H9 (cell line): ENCODE measurements around the gene CDK5RAP1. TPM values are rescaled to one million over a fixed set of nuclear protein-coding genes. Genes with fewer than 3 reads are reported as not detected.

Experiments
- DNase-seq: peaks from one replicate; pipeline ENCODE4 v3.0.0-alpha.2; 2017
- H2AFZ ChIP-seq: one replicate; pipeline ENCODE4 v1.6.1; 2013; ENCODE audit warnings: mild to moderate bottlenecking, low read length, control low read depth, moderate library complexity
- H2AK5ac ChIP-seq: 2 replicates; pipeline ENCODE4 v1.6.1; 2013; ENCODE audit warnings: low read length, control low read depth, mixed read lengths; ENCODE audit not compliant: insufficient read length
- H2BK120ac ChIP-seq: one replicate; pipeline ENCODE4 v1.6.1; 2013; ENCODE audit warnings: low read depth, mild to moderate bottlenecking, low read length, control low read depth, inconsistent platforms; ENCODE audit not compliant: poor library complexity, severe bottlenecking
- H2BK12ac ChIP-seq: 2 replicates; pipeline ENCODE4 v1.6.1; 2013; ENCODE audit warnings: low read length, control low read depth, mixed read lengths, low read depth; ENCODE audit not compliant: insufficient read length
- H2BK15ac ChIP-seq: 2 replicates; pipeline ENCODE4 v1.6.1; 2013; ENCODE audit warnings: low read depth, low read length, control low read depth
- H2BK20ac ChIP-seq: one replicate; pipeline ENCODE4 v1.6.1; 2013; ENCODE audit warnings: low read depth, mild to moderate bottlenecking, low read length, control low read depth, inconsistent platforms; ENCODE audit not compliant: poor library complexity, severe bottlenecking
- H2BK5ac ChIP-seq: 2 replicates; pipeline ENCODE4 v1.6.1; 2013; ENCODE audit warnings: low read length, control low read depth, mixed read lengths; ENCODE audit not compliant: insufficient read length
- H3K14ac ChIP-seq: 2 replicates; pipeline ENCODE4 v1.6.1; 2013; ENCODE audit warnings: low read length, control low read depth; ENCODE audit not compliant: insufficient read depth
- H3K18ac ChIP-seq: 2 replicates; pipeline ENCODE4 v1.6.1; 2013; ENCODE audit warnings: low read depth, mild to moderate bottlenecking, mixed read lengths, low read length, control low read depth; ENCODE audit not compliant: insufficient read length
- H3K23ac ChIP-seq: 2 replicates; pipeline ENCODE4 v1.6.1; 2013; ENCODE audit warnings: low read length, control low read depth, mixed read lengths, low read depth; ENCODE audit not compliant: insufficient read length
- H3K23me2 ChIP-seq: 2 replicates; pipeline ENCODE4 v1.6.1; 2013; ENCODE audit warnings: low read depth, mild to moderate bottlenecking, mixed read lengths, low read length, control low read depth; ENCODE audit not compliant: insufficient read length, poor library complexity, severe bottlenecking
- H3K27ac ChIP-seq: 2 replicates; pipeline ENCODE4 v1.5.1; 2013; ENCODE audit warnings: low read length, control low read depth, mixed read lengths, low read depth; ENCODE audit not compliant: insufficient read length
- H3K27me3 ChIP-seq: 2 replicates; pipeline ENCODE4 v1.6.1; 2013; ENCODE audit warnings: low read length, control low read depth, inconsistent platforms; ENCODE audit not compliant: insufficient read depth
- H3K4ac ChIP-seq: 2 replicates; pipeline ENCODE4 v1.6.1; 2013; ENCODE audit warnings: low read depth, mild to moderate bottlenecking, control low read depth, inconsistent platforms, low read length, moderate library complexity
- H3K4me1 ChIP-seq: 2 replicates; pipeline ENCODE4 v1.6.1; 2013; ENCODE audit warnings: low read length, control low read depth, inconsistent platforms; ENCODE audit not compliant: insufficient read depth
- H3K4me2 ChIP-seq: 2 replicates; pipeline ENCODE4 v1.6.1; 2013; ENCODE audit warnings: low read length, control low read depth, mixed read lengths; ENCODE audit not compliant: insufficient read length, insufficient read depth
- H3K56ac ChIP-seq: 2 replicates; pipeline ENCODE4 v1.6.1; 2013; ENCODE audit warnings: low read depth, mild to moderate bottlenecking, mixed read lengths, low read length, control low read depth; ENCODE audit not compliant: insufficient read length
- H3K79me1 ChIP-seq: 2 replicates; pipeline ENCODE4 v1.6.1; 2013; ENCODE audit warnings: low read depth, mild to moderate bottlenecking, moderate library complexity, low read length, control low read depth, inconsistent platforms; ENCODE audit not compliant: insufficient read depth, poor library complexity, severe bottlenecking
- H3K79me2 ChIP-seq: 2 replicates; pipeline ENCODE4 v1.6.1; 2013; ENCODE audit warnings: low read length, control low read depth, inconsistent platforms; ENCODE audit not compliant: insufficient read depth
- H3K9ac ChIP-seq: 2 replicates; pipeline ENCODE4 v1.6.1; 2013; ENCODE audit warnings: low read length, control low read depth, mixed read lengths; ENCODE audit not compliant: insufficient read length; ENCODE audit errors: extremely low read depth
- H3K9me3 ChIP-seq: one replicate; pipeline ENCODE4 v1.6.1; 2013; ENCODE audit warnings: low read depth, low read length, inconsistent platforms; ENCODE audit not compliant: control insufficient read depth
- H3T11ph ChIP-seq: one replicate; pipeline ENCODE4 v1.6.1; 2013; ENCODE audit warnings: mild to moderate bottlenecking, low read length, control low read depth, inconsistent platforms
- H4K20me1 ChIP-seq: one replicate; pipeline ENCODE4 v1.6.1; 2013; ENCODE audit not compliant: control insufficient read depth, insufficient read length, insufficient read depth
- H4K5ac ChIP-seq: 2 replicates; pipeline ENCODE4 v1.6.1; 2013; ENCODE audit warnings: low read depth, mild to moderate bottlenecking, mixed read lengths, low read length, control low read depth; ENCODE audit not compliant: insufficient read length
- H4K8ac ChIP-seq: replicated peaks from 2 replicates; pipeline ENCODE4 v1.6.1; 2013; ENCODE audit warnings: low read length, control low read depth, mixed read lengths, low read depth; ENCODE audit not compliant: insufficient read length
- H4K91ac ChIP-seq: 2 replicates; pipeline ENCODE4 v1.6.1; 2013; ENCODE audit warnings: low read depth, mild to moderate bottlenecking, moderate library complexity, mixed read lengths, low read length, control low read depth; ENCODE audit not compliant: insufficient read length
- H3K27ac Mint-ChIP-seq, 3 experiments: 2 replicates in 2 of 3; 3 replicates in 1 of 3; pipeline ENCODE4 v1.8.0; 2020 to 2021; ENCODE audit warnings: mixed read lengths in 3 of 3, mild to moderate bottlenecking in 1 of 3, moderate library complexity in 1 of 3
- H3K27me3 Mint-ChIP-seq: 2 replicates; pipeline ENCODE4 v1.8.0; 2021; ENCODE audit warnings: low read depth, mild to moderate bottlenecking, moderate library complexity, mixed read lengths
- H3K36me3 Mint-ChIP-seq, 3 experiments: 2 replicates in 2 of 3; 3 replicates in 1 of 3; pipeline ENCODE4 v1.8.0; 2020 to 2021; ENCODE audit warnings: low read depth in 3 of 3, mixed read lengths in 3 of 3; ENCODE audit not compliant: insufficient read depth in 1 of 3
- H3K4me1 Mint-ChIP-seq, 2 experiments: 2 replicates each; pipeline ENCODE4 v1.8.0; 2020; ENCODE audit warnings: mixed read lengths in 2 of 2
- H3K4me3 Mint-ChIP-seq, 2 experiments: 2 replicates in 1 of 2; 3 replicates in 1 of 2; pipeline ENCODE4 v1.8.0; 2020 to 2021; ENCODE audit warnings: mild to moderate bottlenecking in 2 of 2, mixed read lengths in 2 of 2, moderate library complexity in 1 of 2
- H3K9me3 Mint-ChIP-seq, 2 experiments: 2 replicates in 1 of 2; 3 replicates in 1 of 2; pipeline ENCODE4 v1.8.0; 2020; ENCODE audit warnings: mild to moderate bottlenecking in 2 of 2, mixed read lengths in 2 of 2, moderate library complexity in 1 of 2
- WGBS: extraction: QIAGEN DNeasy Blood & Tissue Kit; methylation state at CpG from one replicate; pipeline ENCODE4 v1.1.7; 2013; ENCODE audit warnings: missing lambda C conversion rate, low lambda C conversion rate, mixed read lengths; ENCODE audit not compliant: insufficient read length; ENCODE audit errors: extremely low coverage; 5-methylcytosine and 5-hydroxymethylcytosine counted together
- total RNA-seq: library from RNA; stranded (reverse); gene quantifications from 2 replicates; pipeline ENCODE4 v1.2.1, GENCODE V29; 2021
- TF ChIP-seq, protein P1 (sequence below): fragments of 200-600 bp; sonication (generic); conservative IDR thresholded peaks from 3 replicates; pipeline ENCODE4 v1.8.0; 2021; ENCODE audit warnings: antibody characterized with exemption, mild to moderate bottlenecking

The CDK5RAP1 gene
- total RNA-seq, 1 experiment from 2014 or later: 66.4 TPM

DNA sequence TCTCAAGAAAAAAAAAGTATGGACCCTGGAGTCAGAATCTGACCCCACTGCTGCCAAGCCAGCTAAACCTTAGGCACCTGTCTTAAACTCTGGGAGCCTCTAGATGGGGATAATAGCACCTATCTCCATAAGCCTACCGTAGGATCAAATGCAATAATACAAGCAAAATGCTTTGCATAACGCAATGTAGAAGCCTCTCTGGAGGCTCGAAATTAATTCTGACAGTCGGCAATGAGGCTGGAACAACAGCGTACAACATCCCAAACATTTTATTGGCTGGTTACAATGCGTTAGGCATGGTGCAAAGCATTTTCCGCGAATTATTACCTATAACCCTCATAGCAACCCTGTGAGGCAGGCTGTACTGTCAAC, 521 bp downstream of the CDK5RAP1 start:
- H3K79me1 ChIP-seq: no peaks in the 10 kb centered on the region
- H3K14ac ChIP-seq: no peak overlapping the region
- H2BK15ac ChIP-seq: no peak overlapping the region
- peaks cover 5% of the 10 kb centered on the region for H3K23me2 ChIP-seq
- H4K20me1 ChIP-seq: no peaks in the 10 kb centered on the region
- H3K4me1 ChIP-seq: peaks cover 4% of the 10 kb centered on the region; the same call in 1 of the 2 replicates
- Mint-ChIP-seq H3K4me3 (peak overlapping the region; percentile 88 to 93), H3K36me3 (peaks cover 5 to 11% (median 7%) of the 10 kb centered on the region in 3 experiments), H3K27me3 (no peaks in the 10 kb centered on the region), H3K9me3 (no peaks in the 10 kb centered on the region; a peak in 1 of 5 replicates), H3K4me1 (peaks cover 13 to 14% of the 10 kb centered on the region in 2 experiments), H3K27ac (peak overlapping the region in 1 of 3 experiments; percentile 65; a peak in 1 of 7 replicates)
- WGBS: no CpG with 5 or more reads among the region's 8 CpGs
- H3K9me3 ChIP-seq: no peaks in the 10 kb centered on the region
- DNase-seq: no peak
- H3K4ac ChIP-seq: no peak overlapping the region
- no peak overlapping the region for H4K8ac ChIP-seq
- H2BK5ac ChIP-seq: no peak overlapping the region
- H3K4me2 ChIP-seq: peak overlapping the region; percentile 45
- H4K91ac ChIP-seq: no peak overlapping the region
- H2BK20ac ChIP-seq: no peak overlapping the region
- no peak overlapping the region for H4K5ac ChIP-seq
- H3K23ac ChIP-seq: no peak overlapping the region
- H2AFZ ChIP-seq: no peak overlapping the region
- H3K9ac ChIP-seq: peak overlapping the region; percentile 8
- H3K27ac ChIP-seq: no peak overlapping the region
- H3K27me3 ChIP-seq: no peaks in the 10 kb centered on the region
- TF ChIP-seq, protein P1, sequence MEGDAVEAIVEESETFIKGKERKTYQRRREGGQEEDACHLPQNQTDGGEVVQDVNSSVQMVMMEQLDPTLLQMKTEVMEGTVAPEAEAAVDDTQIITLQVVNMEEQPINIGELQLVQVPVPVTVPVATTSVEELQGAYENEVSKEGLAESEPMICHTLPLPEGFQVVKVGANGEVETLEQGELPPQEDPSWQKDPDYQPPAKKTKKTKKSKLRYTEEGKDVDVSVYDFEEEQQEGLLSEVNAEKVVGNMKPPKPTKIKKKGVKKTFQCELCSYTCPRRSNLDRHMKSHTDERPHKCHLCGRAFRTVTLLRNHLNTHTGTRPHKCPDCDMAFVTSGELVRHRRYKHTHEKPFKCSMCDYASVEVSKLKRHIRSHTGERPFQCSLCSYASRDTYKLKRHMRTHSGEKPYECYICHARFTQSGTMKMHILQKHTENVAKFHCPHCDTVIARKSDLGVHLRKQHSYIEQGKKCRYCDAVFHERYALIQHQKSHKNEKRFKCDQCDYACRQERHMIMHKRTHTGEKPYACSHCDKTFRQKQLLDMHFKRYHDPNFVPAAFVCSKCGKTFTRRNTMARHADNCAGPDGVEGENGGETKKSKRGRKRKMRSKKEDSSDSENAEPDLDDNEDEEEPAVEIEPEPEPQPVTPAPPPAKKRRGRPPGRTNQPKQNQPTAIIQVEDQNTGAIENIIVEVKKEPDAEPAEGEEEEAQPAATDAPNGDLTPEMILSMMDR: peak; percentile 39; the same call in 2 of the 3 replicates
- H3T11ph ChIP-seq: no peak overlapping the region
- H2BK120ac ChIP-seq: no peak overlapping the region
- no peak overlapping the region for H3K18ac ChIP-seq
- H2BK12ac ChIP-seq: no peak overlapping the region
- H3K79me2 ChIP-seq: peaks cover 10% of the 10 kb centered on the region; the same call in 1 of the 2 replicates
- H3K56ac ChIP-seq: no peak overlapping the region
- H2AK5ac ChIP-seq: no peak overlapping the region
